LNCAP (cell line): ENCODE data around the gene C3orf70.

Experiments
- TF ChIP-seq, protein P1 (sequence below): fragments of 450-650 bp; IDR thresholded peaks from 2 replicates; pipeline ENCODE4 v1.5.1; 2017; ENCODE audit warnings: mild to moderate bottlenecking

C3orf70 gene

GRCh38 chr3:185079625-185080024, 73.2 kb downstream of the C3orf70 start:
- TF ChIP-seq, protein P1, sequence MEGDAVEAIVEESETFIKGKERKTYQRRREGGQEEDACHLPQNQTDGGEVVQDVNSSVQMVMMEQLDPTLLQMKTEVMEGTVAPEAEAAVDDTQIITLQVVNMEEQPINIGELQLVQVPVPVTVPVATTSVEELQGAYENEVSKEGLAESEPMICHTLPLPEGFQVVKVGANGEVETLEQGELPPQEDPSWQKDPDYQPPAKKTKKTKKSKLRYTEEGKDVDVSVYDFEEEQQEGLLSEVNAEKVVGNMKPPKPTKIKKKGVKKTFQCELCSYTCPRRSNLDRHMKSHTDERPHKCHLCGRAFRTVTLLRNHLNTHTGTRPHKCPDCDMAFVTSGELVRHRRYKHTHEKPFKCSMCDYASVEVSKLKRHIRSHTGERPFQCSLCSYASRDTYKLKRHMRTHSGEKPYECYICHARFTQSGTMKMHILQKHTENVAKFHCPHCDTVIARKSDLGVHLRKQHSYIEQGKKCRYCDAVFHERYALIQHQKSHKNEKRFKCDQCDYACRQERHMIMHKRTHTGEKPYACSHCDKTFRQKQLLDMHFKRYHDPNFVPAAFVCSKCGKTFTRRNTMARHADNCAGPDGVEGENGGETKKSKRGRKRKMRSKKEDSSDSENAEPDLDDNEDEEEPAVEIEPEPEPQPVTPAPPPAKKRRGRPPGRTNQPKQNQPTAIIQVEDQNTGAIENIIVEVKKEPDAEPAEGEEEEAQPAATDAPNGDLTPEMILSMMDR = no peak

DNA sequence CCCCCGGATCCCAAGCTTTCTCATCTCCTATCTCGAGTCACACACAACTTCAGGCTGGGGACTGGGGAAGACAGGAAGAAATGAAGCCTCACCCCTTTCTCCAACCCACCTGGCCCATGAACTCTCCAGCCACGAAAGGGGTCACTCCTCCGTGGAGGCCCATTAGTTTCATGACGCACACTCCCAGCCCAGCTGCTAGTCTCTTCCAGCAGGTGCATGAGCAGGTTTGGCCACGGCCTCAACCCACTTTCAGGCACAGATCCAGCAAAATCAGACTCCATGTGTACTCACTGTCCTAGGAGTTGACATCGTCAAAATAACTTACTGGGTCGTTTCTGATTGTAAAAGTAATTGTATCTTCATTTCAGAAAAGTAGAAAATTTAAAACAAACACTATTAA, 76.6 kb downstream of the C3orf70 start:
- TF ChIP-seq, protein P1 = no peak

GRCh38 chr3:185075547-185075946, 77.3 kb downstream of the C3orf70 start:
- TF ChIP-seq, protein P1 = no peak

GRCh38 chr3:185071287-185071800, 81.5 kb downstream of the C3orf70 start:
- TF ChIP-seq, protein P1 = 0 out of 2 replicates have a peak, but pooled peaks have one; percentile 10

- TF ChIP-seq, protein P1 = peak; percentile 24; the same call in 1 of the 2 replicates
Observed at GRCh38 chr3:185070491-185071286, 82.2 kb downstream of the C3orf70 start.

GRCh38 chr3:185069037-185070030, 83.5 kb downstream of the C3orf70 start:
- TF ChIP-seq, protein P1 = no peak

- TF ChIP-seq, protein P1 = no peak
Observed at GRCh38 chr3:185067173-185067572, 85.7 kb downstream of the C3orf70 start.
